GM12878 (cell line): ENCODE measurements around the gene CAMP. TPM values are rescaled to one million over a fixed set of nuclear protein-coding genes. Genes with fewer than 3 reads are reported as not detected.

ENCODE experiments used
- ATF3 ChIP-seq: IDR thresholded peaks from 2 replicates; pipeline ENCODE4 v1.6.1; 2011; ENCODE audit warnings: low read depth, mild to moderate bottlenecking, low read length, moderate library complexity, borderline replicate concordance; ENCODE audit errors: extremely low read depth
- BCLAF1 ChIP-seq: fragments of 450-650 bp; IDR thresholded peaks from 2 replicates; pipeline ENCODE4 v1.6.1; 2017; ENCODE audit warnings: antibody characterized with exemption, mild to moderate bottlenecking, moderate library complexity
- BRCA1 ChIP-seq: IDR thresholded peaks from 2 replicates; pipeline ENCODE4 v1.6.1; 2011; ENCODE audit warnings: low read depth, low read length, improper control_type of control experiment
- EED ChIP-seq: sonication (generic); IDR thresholded peaks from 2 replicates; pipeline ENCODE4 v1.6.1; 2016; ENCODE audit warnings: antibody characterized with exemption, low read depth
- EP300 ChIP-seq, 2 experiments: fragments of 150-350 bp in 1 of 2; IDR thresholded peaks; 2 replicates each; pipeline ENCODE4 v1.6.1; 2011 to 2012; ENCODE audit warnings: low read depth in 2 of 2, low read length in 2 of 2, borderline replicate concordance in 1 of 2, improper control_type of control experiment in 1 of 2, inconsistent platforms in 1 of 2; ENCODE audit not compliant: control insufficient read depth in 1 of 2
- FOXK2 ChIP-seq: fragments of 450-650 bp; IDR thresholded peaks from 2 replicates; pipeline ENCODE4 v1.6.1; 2017; ENCODE audit warnings: mild to moderate bottlenecking, moderate library complexity
- HSF1 ChIP-seq: fragments of 150-350 bp; IDR thresholded peaks from 2 replicates; pipeline ENCODE4 v1.6.1; 2014; ENCODE audit warnings: mild to moderate bottlenecking, low read depth, low read length
- KAT2A ChIP-seq: conservative IDR thresholded peaks from 2 replicates; pipeline ENCODE4 v1.6.1; 2011; ENCODE audit warnings: low read depth, low read length; ENCODE audit not compliant: control insufficient read depth
- MXI1 ChIP-seq: fragments of 150-350 bp; IDR thresholded peaks from 2 replicates; pipeline ENCODE4 v1.6.1; 2011; ENCODE audit warnings: low read depth, mild to moderate bottlenecking, inconsistent platforms, low read length, improper control_type of control experiment
- NBN ChIP-seq: fragments of 450-650 bp; IDR thresholded peaks from 2 replicates; pipeline ENCODE4 v1.6.1; 2016
- NFIC ChIP-seq: IDR thresholded peaks from 2 replicates; pipeline ENCODE4 v1.6.1; 2012; ENCODE audit warnings: low read depth, mild to moderate bottlenecking, inconsistent platforms, low read length, moderate library complexity
- PAX8 ChIP-seq: fragments of 450-650 bp; IDR thresholded peaks from 2 replicates; pipeline ENCODE4 v1.6.1; 2017; ENCODE audit warnings: mild to moderate bottlenecking, moderate library complexity
- RELB ChIP-seq: fragments of 450-650 bp; IDR thresholded peaks from 2 replicates; pipeline ENCODE4 v1.6.1; 2017; ENCODE audit warnings: low read depth, mild to moderate bottlenecking, moderate library complexity
- RUNX3 ChIP-seq: IDR thresholded peaks from 2 replicates; pipeline ENCODE4 v1.6.1; 2012; ENCODE audit warnings: low read length, inconsistent platforms
- SMAD1 ChIP-seq: fragments of 450-650 bp; IDR thresholded peaks from 2 replicates; pipeline ENCODE4 v1.6.1; 2018; ENCODE audit warnings: mild to moderate bottlenecking, low read depth; ENCODE audit not compliant: partially characterized antibody
- SMARCA5 ChIP-seq: fragments of 450-650 bp; IDR thresholded peaks from 2 replicates; pipeline ENCODE4 v1.6.1; 2017; ENCODE audit warnings: mild to moderate bottlenecking
- USF2 ChIP-seq: IDR thresholded peaks from 2 replicates; pipeline ENCODE4 v1.6.1; 2011; ENCODE audit warnings: low read depth, low read length, improper control_type of control experiment, borderline replicate concordance
- ZNF274 ChIP-seq: IDR thresholded peaks from one replicate; pipeline ENCODE4 v1.8.0; 2011; ENCODE audit not compliant: insufficient read length, insufficient read depth
- polyA plus RNA-seq, 11 experiments: library from polyadenylated mRNA; depleted of rRNA in 4 of 11; unstranded in 6 of 11; stranded (reverse) in 5 of 11; fragments of >200 nt; fragmentation: Nextera tagmentation in 4 of 11; fragmentation: Illumina TruSeq in 1 of 11; extraction: Ambion mirVana in 4 of 11; extraction: Trizol in 1 of 11; gene quantifications; 1 replicate in 1 of 11; 2 replicates in 10 of 11; pipeline versions ENCODE4 v1.2.1 to v1.2.3, GENCODE V29; 2011 to 2016; ENCODE audit warnings: inconsistent platforms in 2 of 11, missing spikeins in 2 of 11, low read depth in 1 of 11
- total RNA-seq, 4 experiments: library from RNA; depleted of rRNA in 3 of 4; stranded (reverse); fragments of >200 nt in 3 of 4; fragmentation: Illumina TruSeq in 1 of 4; extraction: Trizol in 1 of 4; gene quantifications; 2 replicates each; pipeline versions ENCODE4 v1.2.1 to v1.2.3, GENCODE V29; 2013 to 2021

The CAMP gene
- total and polyA plus RNA-seq, 10 of the 15 experiments (the other 5 are each of a cell fraction or from before 2014, with no cell fraction given) = 0.76 to 34.3 (median 7.6) TPM

- TF ChIP-seq PAX8 = no peak
- no peak for TF ChIP-seq ATF3
- no peak for TF ChIP-seq SMAD1
- TF ChIP-seq EP300 (IDR thresholded peaks at IDR 0.05; ENCODE audit: borderline replicate concordance in 1 of 2, control insufficient read depth in 1 of 2, low read depth in 2 of 2, low read length in 2 of 2) = 0 out of 4 replicates have a peak, but pooled peaks of 1 of the 2 experiments have one; percentile 16
- no peak for TF ChIP-seq BCLAF1
- TF ChIP-seq ZNF274 = no peak
- TF ChIP-seq NFIC = peak; percentile 37; the same call in 1 of the 2 replicates
- no peak for TF ChIP-seq RELB
- TF ChIP-seq NBN = no peak
- TF ChIP-seq HSF1 = no peak
- no peak for TF ChIP-seq SMARCA5
- peak; percentile 48; the same call in 1 of the 2 replicates for TF ChIP-seq EED
- no peak for TF ChIP-seq MXI1
- no peak for TF ChIP-seq BRCA1
- peak; percentile 80 for TF ChIP-seq RUNX3
- no peak for TF ChIP-seq USF2
- TF ChIP-seq KAT2A = no peak
- TF ChIP-seq FOXK2 = no peak
Measured at GRCh38 chr3:48226939-48227338, 3.6 kb downstream of the CAMP start (continued).
